Inferior parietal cortex (tissue), 1 donor: ENCODE results near the gene GBP5.
"Not testable (repeated sequence)": the region's sequence is repeated elsewhere in the genome, so short reads cannot be mapped to it uniquely, and the experiment has no call there.

Experiments
- DNase-seq: peaks from one replicate; pipeline ENCODE4 v3.0.0-alpha.2; 2016; ENCODE audit errors: extremely low spot score

The GBP5 gene

GRCh38 chr1:89272269-89273041, at the start of gene GBP5:
TSS of gene GBP5 (minus strand) at chr1:89272860. CDS start at chr1:89269555, 3,305 bp downstream.
- not testable (repeated sequence) for DNase-seq

- no peak for DNase-seq
These were observed 49.7 kb upstream of the GBP5 start for GRCh38 chr1:89322402-89322801.

- DNase-seq, result no peak
These were observed 39.9 kb upstream of the GBP5 start for GRCh38 chr1:89312572-89312971.

GRCh38 chr1:89311757-89312156, 39.1 kb upstream of the GBP5 start:
- DNase-seq, result no peak

GRCh38 chr1:89310976-89311375, 38.3 kb upstream of the GBP5 start:
- no peak for DNase-seq

GRCh38 chr1:89310505-89310904, 37.8 kb upstream of the GBP5 start:
- DNase-seq, result no peak

- no peak for DNase-seq
These were observed 37.2 kb upstream of the GBP5 start for GRCh38 chr1:89309828-89310227.

GRCh38 chr1:89306273-89306672, 33.6 kb upstream of the GBP5 start:
- DNase-seq, result no peak

GRCh38 chr1:89305493-89305892, 32.8 kb upstream of the GBP5 start:
- no peak for DNase-seq

GRCh38 chr1:89304572-89305230, 32.0 kb upstream of the GBP5 start:
- no peak for DNase-seq

- no peak for DNase-seq
These were observed 30.2 kb upstream of the GBP5 start for GRCh38 chr1:89302697-89303332.

- not testable (repeated sequence) for DNase-seq
These were observed 27.2 kb upstream of the GBP5 start for GRCh38 chr1:89299739-89300463.

- DNase-seq, result no peak
These were observed 25.8 kb upstream of the GBP5 start for GRCh38 chr1:89298461-89298860.

- no peak for DNase-seq
These were observed 22.5 kb upstream of the GBP5 start for GRCh38 chr1:89295187-89295586.

GRCh38 chr1:89291276-89291675, 18.6 kb upstream of the GBP5 start:
- DNase-seq, result no peak

GRCh38 chr1:89288051-89288340, 15.3 kb upstream of the GBP5 start:
- DNase-seq, result no peak

- DNase-seq, result no peak
These were observed 14.8 kb upstream of the GBP5 start for GRCh38 chr1:89287181-89288050.

GRCh38 chr1:89286549-89287180, 14.0 kb upstream of the GBP5 start:
- no peak for DNase-seq

- no peak for DNase-seq
These were observed 13.2 kb upstream of the GBP5 start for GRCh38 chr1:89285745-89286380.

GRCh38 chr1:89284078-89284763, 11.6 kb upstream of the GBP5 start:
- DNase-seq, result not testable (repeated sequence)
